SU-DHL-6 (cell line): ENCODE measurements around the gene ITPR3.

Experiments
- H2AFZ ChIP-seq: fragments of 200-600 bp; sonication (generic); 2 replicates; pipeline ENCODE4 v1.6.1; 2014; ENCODE audit warnings: low read depth, mild to moderate bottlenecking, moderate library complexity, mixed read lengths, antibody characterized with exemption, low read length; ENCODE audit not compliant: severe bottlenecking
- H3F3A ChIP-seq: fragments of 200-600 bp; shearing (Covaris generic); 2 replicates; pipeline ENCODE4 v1.6.0; 2016; ENCODE audit warnings: antibody characterized with exemption, mild to moderate bottlenecking; ENCODE audit not compliant: insufficient read depth
- H3K27ac ChIP-seq: fragments of 200-600 bp; sonication (generic); 2 replicates; pipeline ENCODE4 v1.5.1; 2016; ENCODE audit warnings: low read depth, mild to moderate bottlenecking, low read length, moderate library complexity, mixed read lengths
- H3K27me3 ChIP-seq: fragments of 200-600 bp; sonication (generic), shearing (Covaris generic); 2 replicates; pipeline ENCODE4 v1.6.0; 2014; ENCODE audit warnings: mild to moderate bottlenecking, low read length
- H3K36me3 ChIP-seq: fragments of 200-600 bp; sonication (generic); 2 replicates; pipeline ENCODE4 v1.6.1; 2014; ENCODE audit warnings: mild to moderate bottlenecking, low read length, mixed read lengths
- H3K4me2 ChIP-seq: fragments of 300-600, 200-600 bp; shearing (Covaris generic), sonication (generic); 2 replicates; pipeline ENCODE4 v1.6.0; 2014; ENCODE audit warnings: low read length, low read depth, mild to moderate bottlenecking; ENCODE audit not compliant: poor library complexity, severe bottlenecking
- H3K4me3 ChIP-seq: fragments of 200-600 bp; sonication (generic); 2 replicates; pipeline ENCODE4 v1.5.1; 2014; ENCODE audit warnings: antibody characterized with exemption, low read length, mild to moderate bottlenecking, mixed read lengths; ENCODE audit not compliant: insufficient read depth, poor library complexity, severe bottlenecking
- H3K79me2 ChIP-seq: fragments of 200-600 bp; sonication (generic); 2 replicates; pipeline ENCODE4 v1.6.1; 2014; ENCODE audit warnings: mild to moderate bottlenecking, low read length, moderate library complexity; ENCODE audit not compliant: insufficient read depth
- H3K9ac ChIP-seq: fragments of 200-600 bp; sonication (generic); 2 replicates; pipeline ENCODE4 v1.7.0; 2014; ENCODE audit warnings: mild to moderate bottlenecking, low read length
- H3K9me2 ChIP-seq: fragments of 200-600 bp; sonication (generic); replicated peaks from 2 replicates; pipeline ENCODE4 v1.6.1; 2014; ENCODE audit warnings: low read length; ENCODE audit not compliant: insufficient read depth
- H3K9me3 ChIP-seq: fragments of 200-600 bp; sonication (generic); 2 replicates; pipeline ENCODE4 v1.6.1; 2014; ENCODE audit warnings: low read length, mixed read lengths; ENCODE audit not compliant: insufficient read depth
- H4K20me1 ChIP-seq: fragments of 200-600 bp; sonication (generic); 2 replicates; pipeline ENCODE4 v1.6.1; 2014; ENCODE audit warnings: low read depth, mild to moderate bottlenecking, antibody characterized with exemption, low read length, moderate library complexity, mixed read lengths
- CTCF ChIP-seq: fragments of 200-600 bp; sonication (generic); IDR thresholded peaks from one replicate; pipeline ENCODE4 v1.5.1; 2017; ENCODE audit warnings: antibody characterized with exemption, mild to moderate bottlenecking, low read length, moderate library complexity; ENCODE audit not compliant: insufficient read depth, poor library complexity, severe bottlenecking
- EZH2phosphoT487 ChIP-seq: fragments of 200-600 bp; sonication (generic), shearing (Covaris generic); conservative IDR thresholded peaks from 2 replicates; pipeline ENCODE4 v1.6.1; 2018; ENCODE audit warnings: mild to moderate bottlenecking, antibody characterized with exemption, low read length, moderate library complexity, mixed read lengths

Gene ITPR3

DNA sequence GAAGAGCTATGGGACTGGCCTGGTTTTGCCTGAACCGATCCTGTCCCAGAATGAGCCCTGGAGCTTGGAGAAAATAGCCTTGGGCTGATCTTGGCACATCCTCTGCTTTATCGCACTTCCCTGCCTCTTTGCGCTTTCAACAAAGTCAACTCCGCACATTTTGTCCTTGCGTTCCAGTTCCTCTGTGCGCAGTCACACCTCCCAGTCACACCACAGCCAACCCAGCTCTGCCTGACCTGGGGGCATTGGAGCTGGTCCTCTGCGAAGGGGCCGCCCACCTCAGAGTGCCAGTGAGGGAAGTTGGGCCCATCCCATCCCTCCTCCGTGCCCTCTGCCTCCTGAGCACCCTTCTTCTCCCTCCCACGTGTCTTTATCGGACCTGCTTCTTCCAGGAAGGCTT is 107.3 kb downstream of the ITPR3 start:
- H3K27me3 ChIP-seq = no peaks in the 10 kb centered on the region
- no peak overlapping the region for H3K4me3 ChIP-seq
- no peak overlapping the region for H3K4me2 ChIP-seq
- no peaks in the 10 kb centered on the region for H3F3A ChIP-seq
- H3K9ac ChIP-seq = no peak overlapping the region
- TF ChIP-seq EZH2phosphoT487 = no peak
- TF ChIP-seq CTCF = no peak
- no peaks in the 10 kb centered on the region for H3K9me3 ChIP-seq
- H3K9me2 ChIP-seq = no peaks in the 10 kb centered on the region
- no peaks in the 10 kb centered on the region for H4K20me1 ChIP-seq
- H2AFZ ChIP-seq = no peak overlapping the region
- H3K36me3 ChIP-seq = no peaks in the 10 kb centered on the region
- no peak overlapping the region for H3K27ac ChIP-seq
- H3K79me2 ChIP-seq = no peaks in the 10 kb centered on the region

DNA sequence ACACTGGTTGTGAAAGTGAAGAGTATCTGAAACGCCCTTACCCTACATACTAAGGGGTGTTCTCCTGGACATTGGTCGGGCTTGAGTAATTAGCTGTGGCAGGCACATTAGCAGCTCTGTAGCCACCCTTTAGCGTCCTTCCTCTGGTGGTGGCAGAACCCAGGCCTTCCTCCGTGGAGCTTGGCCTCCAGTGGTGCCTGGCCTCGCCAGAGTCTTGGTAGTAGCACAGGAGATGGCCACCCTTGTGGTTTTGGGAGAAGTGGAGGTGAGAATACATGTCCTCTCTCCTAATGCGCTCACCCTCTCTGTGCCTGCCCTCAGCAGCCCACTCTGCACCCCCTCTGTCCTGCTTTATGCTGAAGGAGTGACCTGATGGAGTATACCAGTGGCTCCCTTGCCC is 107.9 kb downstream of the ITPR3 start:
- TF ChIP-seq CTCF = no peak
- TF ChIP-seq EZH2phosphoT487 = no peak
- H3K27ac ChIP-seq = no peak overlapping the region
- H3K79me2 ChIP-seq = no peaks in the 10 kb centered on the region
- no peaks in the 10 kb centered on the region for H3K36me3 ChIP-seq
- H3K9me3 ChIP-seq = no peaks in the 10 kb centered on the region
- no peak overlapping the region for H3K9ac ChIP-seq
- H3F3A ChIP-seq = no peaks in the 10 kb centered on the region
- H3K4me3 ChIP-seq = no peak overlapping the region
- H2AFZ ChIP-seq = no peak overlapping the region
- no peaks in the 10 kb centered on the region for H4K20me1 ChIP-seq
- H3K9me2 ChIP-seq = no peaks in the 10 kb centered on the region
- H3K4me2 ChIP-seq = no peak overlapping the region
- no peaks in the 10 kb centered on the region for H3K27me3 ChIP-seq

GRCh38 chr6:33730611-33731010 is 109.5 kb downstream of the ITPR3 start:
- no peak for TF ChIP-seq CTCF
- TF ChIP-seq EZH2phosphoT487 = no peak
- no peak overlapping the region for H3K4me3 ChIP-seq
- no peak overlapping the region for H2AFZ ChIP-seq
- no peaks in the 10 kb centered on the region for H3K27me3 ChIP-seq
- H4K20me1 ChIP-seq = no peaks in the 10 kb centered on the region
- no peaks in the 10 kb centered on the region for H3K36me3 ChIP-seq
- H3K4me2 ChIP-seq = no peak overlapping the region
- H3K9me3 ChIP-seq = no peaks in the 10 kb centered on the region
- H3K79me2 ChIP-seq = no peaks in the 10 kb centered on the region
- no peaks in the 10 kb centered on the region for H3K9me2 ChIP-seq
- no peaks in the 10 kb centered on the region for H3F3A ChIP-seq
- H3K9ac ChIP-seq = no peak overlapping the region
- H3K27ac ChIP-seq = no peak overlapping the region

DNA sequence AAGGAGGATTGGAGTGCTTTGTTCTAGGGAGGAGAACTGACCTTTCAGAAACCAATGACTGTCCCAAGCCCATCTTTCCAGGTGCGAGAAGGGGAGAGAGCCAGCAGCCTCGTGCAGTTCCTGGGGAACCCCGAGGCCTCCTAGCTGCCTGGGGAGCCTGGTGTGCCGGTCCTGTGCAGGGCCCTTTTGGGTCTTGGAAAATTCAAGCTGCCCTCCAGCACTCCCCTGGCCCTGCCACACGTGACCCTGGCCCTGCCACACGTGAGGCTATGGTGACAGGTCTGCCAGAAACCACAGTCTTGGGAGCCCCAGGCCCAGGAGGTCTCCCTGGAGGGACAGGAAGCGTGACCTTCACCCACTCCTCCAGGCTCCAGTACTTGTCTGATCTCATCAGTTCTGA is 109.9 kb downstream of the ITPR3 start:
- H3K27me3 ChIP-seq = no peaks in the 10 kb centered on the region
- no peaks in the 10 kb centered on the region for H3K79me2 ChIP-seq
- no peaks in the 10 kb centered on the region for H3K36me3 ChIP-seq
- H3F3A ChIP-seq = no peaks in the 10 kb centered on the region
- H3K27ac ChIP-seq = no peak overlapping the region
- H4K20me1 ChIP-seq = no peaks in the 10 kb centered on the region
- no peak for TF ChIP-seq CTCF
- TF ChIP-seq EZH2phosphoT487 = no peak
- H3K9me2 ChIP-seq = no peaks in the 10 kb centered on the region
- H2AFZ ChIP-seq = no peak overlapping the region
- H3K9ac ChIP-seq = no peak overlapping the region
- H3K4me2 ChIP-seq = no peak overlapping the region
- no peaks in the 10 kb centered on the region for H3K9me3 ChIP-seq
- no peak overlapping the region for H3K4me3 ChIP-seq
